ENCODE results near the gene LRRC28.
"Not testable (repeated sequence)": the region's sequence is repeated elsewhere in the genome, so short reads cannot be mapped to it uniquely, and the experiment has no call there.

Gene LRRC28

DNA sequence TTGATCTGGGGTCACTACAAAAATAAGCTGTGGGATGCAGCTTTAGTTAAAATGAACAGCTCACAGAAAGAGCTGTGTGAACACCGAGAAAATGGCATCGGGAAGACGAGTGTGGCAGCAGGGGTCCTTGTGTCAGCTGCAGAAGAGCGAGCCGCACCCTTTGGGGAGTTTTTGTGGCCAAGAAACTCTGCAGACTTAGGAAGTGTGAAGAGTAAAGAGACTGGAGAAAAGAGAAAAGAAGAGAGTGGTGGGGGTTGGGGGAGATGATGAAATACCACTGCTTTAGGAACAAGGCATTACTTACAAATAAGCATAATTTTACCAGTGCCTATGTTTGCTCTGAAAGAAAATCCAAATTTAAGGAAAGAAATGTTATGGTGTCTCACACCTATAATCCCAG, 147.8 kb downstream of the LRRC28 start:
- DNase-seq (ENCODE audit: low read depth): no peak

- no peak for DNase-seq (ENCODE audit: low read depth)
These were observed 148.3 kb downstream of the LRRC28 start for GRCh38 chr15:99399618-99400017.

GRCh38 chr15:99401216-99401615, 149.9 kb downstream of the LRRC28 start:
- not testable (repeated sequence) for DNase-seq (ENCODE audit: low read depth)

DNA sequence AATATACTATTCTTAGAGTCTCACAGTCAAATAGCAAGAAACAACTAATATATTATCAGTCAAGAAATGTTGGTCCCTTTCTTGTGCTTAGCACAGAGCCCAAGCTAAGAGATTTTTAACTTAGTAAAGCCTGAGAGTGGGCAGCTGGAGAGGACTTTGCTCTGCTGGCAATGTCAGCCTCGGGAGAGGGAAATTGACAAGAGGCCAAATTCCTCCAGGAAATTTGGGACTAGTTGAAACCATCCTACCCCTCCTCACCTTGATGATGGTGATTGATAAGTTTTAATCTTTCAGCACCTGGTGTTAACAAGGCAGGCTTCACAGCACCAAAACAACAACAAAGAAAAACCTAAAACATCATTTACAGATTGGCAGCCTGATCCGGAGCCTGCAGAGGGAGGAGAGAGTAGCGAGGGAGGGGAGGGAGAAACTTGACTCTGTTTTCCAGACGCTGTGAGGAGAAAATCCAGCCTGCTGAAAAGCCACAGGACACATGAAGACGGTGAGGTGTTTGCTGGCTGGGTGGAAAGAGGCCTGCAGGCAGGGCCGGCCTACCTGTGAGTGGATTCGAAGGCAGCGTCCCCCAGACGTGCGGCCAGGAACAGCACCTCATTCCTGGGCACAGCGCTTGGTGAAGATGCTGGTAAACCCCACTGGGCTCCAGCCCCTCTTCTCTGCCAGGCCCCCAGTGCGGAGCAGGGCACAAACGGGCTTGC, 150.9 kb downstream of the LRRC28 start:
- no peak for DNase-seq (ENCODE audit: low read depth)

DNA sequence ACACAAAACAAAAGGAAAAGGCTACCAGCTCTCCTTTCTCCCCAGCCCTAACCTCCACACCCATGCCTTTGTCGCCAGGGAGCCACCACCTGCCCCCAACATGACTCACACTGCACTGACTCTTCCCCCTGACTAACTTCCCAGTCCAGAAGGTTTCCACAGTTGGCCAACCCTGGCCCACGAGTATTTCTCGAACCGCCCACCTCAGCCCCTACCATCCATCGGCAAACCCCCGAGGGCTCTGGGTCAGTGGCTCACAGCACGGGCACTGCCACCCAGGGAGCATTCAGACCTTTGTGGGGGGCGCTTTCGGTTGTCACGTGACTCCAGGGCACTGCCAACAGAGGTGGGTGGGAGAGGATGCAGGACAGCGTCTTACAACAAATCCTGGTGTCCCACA, 152.3 kb downstream of the LRRC28 start:
- no peak for DNase-seq (ENCODE audit: low read depth)

- DNase-seq (ENCODE audit: low read depth): no peak
These were observed 153.2 kb downstream of the LRRC28 start for GRCh38 chr15:99404454-99404853.

- no peak for DNase-seq (ENCODE audit: low read depth)
These were observed 154.8 kb downstream of the LRRC28 start for GRCh38 chr15:99406120-99406519.

GRCh38 chr15:99406716-99407487, 155.6 kb downstream of the LRRC28 start:
- no peak for DNase-seq (ENCODE audit: low read depth)

DNA sequence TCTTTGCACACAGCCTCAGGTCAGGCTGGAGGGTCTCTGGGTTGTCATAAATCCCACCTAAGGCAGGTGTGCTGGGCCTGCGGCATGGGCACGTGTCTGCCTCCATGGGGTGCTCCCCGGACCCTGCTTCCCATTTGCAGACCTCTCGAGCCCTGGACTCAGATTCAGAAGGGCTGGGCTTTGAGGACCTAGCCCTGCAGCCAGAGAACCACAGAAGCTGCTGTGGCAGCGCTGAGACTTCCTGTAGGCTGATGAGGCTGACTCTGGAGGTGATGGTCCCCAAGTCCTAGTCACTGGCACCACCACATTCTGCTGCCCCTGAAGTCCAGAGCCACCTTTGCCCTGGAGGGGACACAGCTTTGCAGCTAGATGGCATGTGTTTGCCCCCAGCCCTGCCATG, 156.4 kb downstream of the LRRC28 start:
- DNase-seq (ENCODE audit: low read depth): no peak

GRCh38 chr15:99408236-99409096, 157.2 kb downstream of the LRRC28 start:
- no peak for DNase-seq (ENCODE audit: low read depth)

GRCh38 chr15:99409097-99409473, 157.8 kb downstream of the LRRC28 start:
- no peak for DNase-seq (ENCODE audit: low read depth)

DNA sequence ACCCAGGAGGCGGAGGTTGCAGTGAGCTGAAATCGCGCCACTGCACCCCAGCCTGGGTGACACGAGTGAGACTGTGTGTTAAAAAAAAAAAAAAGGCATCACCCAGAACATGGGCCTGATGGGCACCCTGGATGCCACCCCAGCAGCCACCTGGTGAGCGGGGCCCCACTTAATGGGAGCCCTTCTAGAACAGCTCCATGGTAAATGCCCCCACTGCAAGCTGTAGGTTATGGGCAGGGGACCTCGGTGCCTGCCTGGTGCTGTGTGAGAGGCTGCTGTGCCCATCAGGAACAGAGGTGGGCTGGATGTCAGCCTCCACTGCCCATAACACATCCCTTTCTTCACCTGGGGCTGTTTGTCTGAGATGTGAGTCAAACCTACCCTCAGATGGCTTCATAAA, 158.3 kb downstream of the LRRC28 start:
- no peak for DNase-seq (ENCODE audit: low read depth)

DNA sequence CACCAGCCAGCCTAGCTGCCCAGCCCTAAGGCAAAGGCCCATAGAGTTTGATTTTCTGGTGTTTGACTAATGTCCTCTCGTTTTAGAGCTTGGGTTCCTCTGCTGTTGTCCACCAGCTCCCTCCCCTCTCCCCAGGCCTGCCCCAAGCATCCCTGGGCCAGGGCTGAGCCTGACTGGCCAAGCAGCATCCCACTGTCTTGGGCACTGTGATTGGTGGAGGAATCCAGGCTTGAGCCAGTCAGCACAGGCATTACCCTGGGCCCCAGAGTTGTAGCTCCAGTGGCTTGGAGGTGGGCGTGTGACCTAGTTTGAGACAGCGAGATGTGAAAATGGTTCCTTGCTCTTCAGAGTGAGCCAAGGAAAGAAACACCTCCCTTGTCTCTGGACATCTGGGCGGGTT, 159.2 kb downstream of the LRRC28 start:
- DNase-seq (ENCODE audit: low read depth): no peak

- no peak for DNase-seq (ENCODE audit: low read depth)
These were observed 160.0 kb downstream of the LRRC28 start for GRCh38 chr15:99411234-99411633.

GRCh38 chr15:99412082-99412481, 160.8 kb downstream of the LRRC28 start:
- no peak for DNase-seq (ENCODE audit: low read depth)

- no peak for DNase-seq (ENCODE audit: low read depth)
These were observed 161.3 kb downstream of the LRRC28 start for GRCh38 chr15:99412626-99413025.

DNA sequence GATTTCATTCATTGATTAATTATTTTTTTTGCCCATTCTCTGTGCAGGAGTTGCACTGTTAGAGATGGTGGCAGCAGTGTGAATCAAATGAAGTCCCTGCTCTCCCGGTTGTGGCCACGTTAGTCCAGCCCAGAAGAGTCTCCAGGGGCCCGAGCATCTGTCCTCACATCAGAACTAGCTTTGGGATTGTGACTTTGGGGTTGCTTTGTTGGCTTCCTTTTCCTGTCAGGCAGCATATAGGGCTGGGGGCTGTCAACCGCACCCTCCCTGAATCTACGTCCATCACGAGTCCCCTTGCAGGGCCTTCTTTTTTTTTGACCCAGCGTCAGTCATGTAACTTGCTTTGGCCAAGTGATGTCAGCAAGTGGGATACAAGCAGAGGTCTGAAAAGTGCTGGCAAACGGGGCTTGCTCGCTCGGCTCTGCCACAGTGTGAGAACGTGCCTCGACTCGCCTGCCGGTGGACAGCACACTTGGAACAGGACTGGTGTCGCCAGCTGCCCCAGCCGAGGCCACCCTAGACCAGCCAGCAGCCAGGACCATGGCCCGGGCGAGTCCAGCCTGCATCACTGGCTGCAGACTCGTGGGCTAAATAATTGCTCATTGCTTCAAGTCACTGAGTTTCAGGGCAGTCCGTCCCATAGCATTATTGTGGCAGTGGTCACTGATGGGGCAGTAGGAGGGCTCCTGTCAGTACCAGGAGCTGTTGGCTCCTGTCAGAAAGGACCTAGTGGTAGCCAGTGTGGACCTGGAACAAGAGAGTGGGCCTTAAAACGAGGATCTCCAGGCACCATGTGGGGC, 162.9 kb downstream of the LRRC28 start:
- DNase-seq (ENCODE audit: low read depth): no peak

GRCh38 chr15:99414755-99415731, 163.8 kb downstream of the LRRC28 start:
- DNase-seq (ENCODE audit: low read depth): no peak

DNA sequence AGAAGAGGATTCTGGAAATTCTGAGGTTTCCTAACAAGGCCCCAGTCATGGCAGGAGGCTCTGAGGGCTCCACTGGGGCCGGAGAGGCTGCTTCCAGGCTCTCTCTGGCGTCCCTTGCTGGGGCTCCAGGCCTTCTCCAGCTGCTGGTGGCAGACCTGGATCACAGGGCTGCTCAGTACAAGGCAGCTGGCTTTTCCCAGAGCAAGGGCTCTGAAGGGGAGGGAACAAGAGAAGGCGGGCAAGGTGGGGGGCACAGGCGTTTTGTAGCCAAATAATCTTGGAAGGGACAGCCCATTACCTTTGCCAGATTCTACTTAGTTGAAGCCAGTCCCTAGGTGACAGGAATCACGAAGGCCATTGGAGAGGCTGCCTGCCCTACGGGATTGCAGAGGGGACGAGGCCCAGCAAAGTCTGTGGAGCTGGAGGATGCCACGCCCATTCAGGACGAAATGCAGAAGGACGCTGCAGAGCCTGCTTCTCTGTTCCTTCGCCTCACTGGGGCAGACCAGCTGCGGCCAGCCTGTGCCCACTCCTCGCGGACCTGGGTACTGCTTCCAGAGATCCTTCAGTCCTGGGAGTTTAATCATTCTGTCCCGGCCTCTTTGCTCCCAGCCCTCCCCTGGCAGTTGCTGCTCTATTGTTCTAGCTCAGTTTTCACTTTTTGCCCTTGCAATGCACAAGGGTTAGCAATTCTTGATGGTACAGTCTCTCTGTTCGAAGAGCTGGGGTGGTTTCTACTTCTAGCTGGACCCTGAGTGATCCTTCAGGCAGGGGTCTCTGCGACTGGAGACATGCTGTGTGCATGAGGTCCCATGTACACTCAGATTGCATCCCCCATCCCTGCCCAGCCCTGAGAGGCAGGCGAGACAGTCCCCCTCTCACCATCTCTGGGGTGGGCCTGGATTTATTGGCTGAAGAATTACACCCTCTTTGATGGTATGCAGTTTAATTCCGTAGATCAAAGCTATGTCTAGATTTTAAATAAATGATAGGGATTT, 165.2 kb downstream of the LRRC28 start:
- DNase-seq (ENCODE audit: low read depth): no peak
